ENCODE results near the gene SERPINF2.

The SERPINF2 gene

DNA sequence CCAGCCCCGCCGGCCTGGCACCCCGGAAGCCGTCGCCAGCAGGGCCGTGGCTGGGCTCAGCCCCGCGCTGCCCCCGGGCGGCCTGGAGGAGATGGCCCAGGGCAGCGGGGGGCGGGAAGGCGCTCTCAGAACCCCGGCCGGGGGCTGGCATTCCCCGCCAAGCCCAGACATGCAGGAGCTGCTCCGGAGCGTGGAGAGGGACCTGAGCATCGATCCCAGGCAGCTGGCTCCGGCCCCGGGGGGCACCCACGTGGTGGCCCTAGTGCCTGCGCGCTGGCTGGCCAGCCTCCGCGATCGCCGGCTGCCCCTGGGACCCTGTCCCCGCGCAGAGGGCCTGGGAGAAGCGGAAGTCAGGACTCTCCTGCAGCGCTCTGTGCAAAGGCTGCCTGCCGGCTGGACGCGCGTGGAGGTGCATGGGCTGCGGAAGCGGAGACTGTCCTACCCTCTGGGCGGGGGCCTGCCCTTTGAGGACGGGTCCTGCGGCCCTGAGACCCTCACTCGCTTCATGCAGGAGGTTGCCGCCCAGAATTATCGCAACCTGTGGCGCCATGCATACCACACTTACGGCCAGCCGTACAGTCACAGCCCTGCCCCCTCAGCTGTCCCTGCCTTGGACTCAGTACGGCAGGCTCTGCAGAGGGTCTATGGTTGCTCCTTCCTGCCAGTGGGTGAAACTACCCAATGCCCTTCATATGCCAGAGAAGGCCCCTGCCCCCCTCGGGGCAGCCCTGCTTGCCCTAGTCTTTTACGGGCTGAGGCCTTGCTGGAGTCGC lies 17.6 kb upstream of the SERPINF2 start (continued):
- TF ChIP-seq, protein P1, sequence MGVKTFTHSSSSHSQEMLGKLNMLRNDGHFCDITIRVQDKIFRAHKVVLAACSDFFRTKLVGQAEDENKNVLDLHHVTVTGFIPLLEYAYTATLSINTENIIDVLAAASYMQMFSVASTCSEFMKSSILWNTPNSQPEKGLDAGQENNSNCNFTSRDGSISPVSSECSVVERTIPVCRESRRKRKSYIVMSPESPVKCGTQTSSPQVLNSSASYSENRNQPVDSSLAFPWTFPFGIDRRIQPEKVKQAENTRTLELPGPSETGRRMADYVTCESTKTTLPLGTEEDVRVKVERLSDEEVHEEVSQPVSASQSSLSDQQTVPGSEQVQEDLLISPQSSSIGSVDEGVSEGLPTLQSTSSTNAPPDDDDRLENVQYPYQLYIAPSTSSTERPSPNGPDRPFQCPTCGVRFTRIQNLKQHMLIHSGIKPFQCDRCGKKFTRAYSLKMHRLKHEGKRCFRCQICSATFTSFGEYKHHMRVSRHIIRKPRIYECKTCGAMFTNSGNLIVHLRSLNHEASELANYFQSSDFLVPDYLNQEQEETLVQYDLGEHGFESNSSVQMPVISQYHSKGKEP (tag by site-specific recombination; IDR thresholded peaks at IDR 0.05) = 0 out of 2 replicates have a peak, but pooled peaks have one; percentile 2
- TF ChIP-seq ZIC2 (tag by site-specific recombination; IDR thresholded peaks at IDR 0.05) (peak; percentile 87), AEBP2 (tag by site-specific recombination; IDR thresholded peaks at IDR 0.05; ENCODE audit: borderline replicate concordance) (no peak), ZBTB20 (tag by site-specific recombination; IDR thresholded peaks at IDR 0.05) (no peak), ZNF48 (tag by site-specific recombination; IDR thresholded peaks at IDR 0.05) (no peak), ZNF362 (tag by site-specific recombination; IDR thresholded peaks at IDR 0.05) (no peak), ZNF132 (tag by site-specific recombination; IDR thresholded peaks at IDR 0.05; ENCODE audit: borderline replicate concordance) (no peak), ZNF837 (tag by site-specific recombination; IDR thresholded peaks at IDR 0.05) (no peak)

DNA sequence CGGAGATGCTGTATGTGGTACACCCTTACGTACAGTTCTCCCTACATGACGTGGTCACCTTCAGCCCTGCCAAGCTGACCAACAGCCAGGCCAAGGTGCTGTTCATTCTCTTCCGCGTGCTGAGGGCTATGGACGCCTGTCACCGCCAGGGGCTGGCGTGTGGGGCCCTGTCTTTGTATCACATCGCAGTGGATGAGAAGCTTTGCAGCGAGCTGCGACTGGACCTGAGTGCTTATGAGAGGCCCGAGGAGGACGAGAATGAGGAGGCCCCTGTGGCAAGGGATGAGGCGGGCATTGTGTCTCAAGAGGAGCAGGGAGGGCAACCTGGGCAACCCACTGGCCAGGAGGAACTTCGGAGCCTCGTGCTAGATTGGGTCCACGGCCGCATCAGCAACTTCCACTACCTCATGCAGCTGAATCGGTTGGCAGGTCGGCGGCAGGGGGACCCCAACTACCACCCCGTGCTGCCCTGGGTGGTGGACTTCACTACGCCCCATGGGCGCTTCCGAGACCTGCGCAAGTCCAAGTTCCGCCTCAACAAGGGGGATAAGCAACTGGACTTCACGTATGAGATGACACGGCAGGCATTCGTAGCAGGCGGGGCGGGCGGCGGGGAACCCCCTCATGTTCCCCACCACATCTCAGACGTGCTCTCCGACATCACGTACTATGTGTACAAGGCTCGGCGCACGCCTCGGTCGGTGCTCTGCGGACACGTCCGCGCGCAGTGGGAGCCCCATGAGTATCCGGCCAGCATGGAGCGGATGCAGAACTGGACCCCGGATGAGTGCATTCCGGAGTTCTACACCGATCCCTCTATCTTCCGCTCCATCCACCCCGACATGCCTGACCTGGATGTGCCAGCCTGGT lies 16.8 kb upstream of the SERPINF2 start:
- ChIA-PET CTCF (interaction anchor here (0.6 to 8.4 kb wide), 5 partner anchors 12 to 113 kb away, joined by 3 to 104 read pairs (median 3); no protein-coding TSS in a partner anchor), POLR2A (interaction anchor here (1.3 to 2.4 kb wide), 2 partner anchors 9 to 31 kb away, joined by 4 to 8 read pairs; no protein-coding TSS in a partner anchor)
- Histone ChIP-seq H3K4me3 (ENCODE audit: low read depth, low read length) (no peak overlapping the region), H3K27ac (ENCODE audit: extremely low read depth, low read depth, low read length) (no peak overlapping the region), H3K9me3 (ENCODE audit: control insufficient read depth, insufficient read depth, low read depth, low read length) (no peaks in the 10 kb centered on the region), H3K36me3 (ENCODE audit: control insufficient read depth in 2 of 2, insufficient read depth in 1 of 2, low read length in 2 of 2) (peaks cover 0 to 30% of the 10 kb centered on the region in 2 experiments; a peak in 2 of 3 replicates), H3K4me1 (ENCODE audit: control insufficient read depth, insufficient read depth, low read length) (no peaks in the 10 kb centered on the region)
- TF ChIP-seq RBAK (tag by site-specific recombination; IDR thresholded peaks at IDR 0.05) (no peak), ZNF521 (tag by site-specific recombination; IDR thresholded peaks at IDR 0.05) (no peak), ZNF544 (tag by site-specific recombination; IDR thresholded peaks at IDR 0.05) (no peak), ZNF138 (tag by site-specific recombination; IDR thresholded peaks at IDR 0.05; ENCODE audit: borderline replicate concordance) (no peak), SETDB1 (IDR thresholded peaks at IDR 0.05; ENCODE audit: insufficient read length, low read length) (no peak), ZNF501 (tag by site-specific recombination; IDR thresholded peaks at IDR 0.05) (no peak)
- TF ChIP-seq, protein P2, sequence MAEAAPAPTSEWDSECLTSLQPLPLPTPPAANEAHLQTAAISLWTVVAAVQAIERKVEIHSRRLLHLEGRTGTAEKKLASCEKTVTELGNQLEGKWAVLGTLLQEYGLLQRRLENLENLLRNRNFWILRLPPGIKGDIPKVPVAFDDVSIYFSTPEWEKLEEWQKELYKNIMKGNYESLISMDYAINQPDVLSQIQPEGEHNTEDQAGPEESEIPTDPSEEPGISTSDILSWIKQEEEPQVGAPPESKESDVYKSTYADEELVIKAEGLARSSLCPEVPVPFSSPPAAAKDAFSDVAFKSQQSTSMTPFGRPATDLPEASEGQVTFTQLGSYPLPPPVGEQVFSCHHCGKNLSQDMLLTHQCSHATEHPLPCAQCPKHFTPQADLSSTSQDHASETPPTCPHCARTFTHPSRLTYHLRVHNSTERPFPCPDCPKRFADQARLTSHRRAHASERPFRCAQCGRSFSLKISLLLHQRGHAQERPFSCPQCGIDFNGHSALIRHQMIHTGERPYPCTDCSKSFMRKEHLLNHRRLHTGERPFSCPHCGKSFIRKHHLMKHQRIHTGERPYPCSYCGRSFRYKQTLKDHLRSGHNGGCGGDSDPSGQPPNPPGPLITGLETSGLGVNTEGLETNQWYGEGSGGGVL (tag by site-specific recombination; IDR thresholded peaks at IDR 0.05) = no peak
